Stimulated activated naive B cell treated with anti-CD40 and anti-IgM and Interleukin-4, amounts not matched to agents 10 μg/mL and 1 μg/mL and 100 μg/mL, for 72 hours (primary cell): Measurements from ENCODE around the gene COL4A1.
"Not testable (repeated sequence)": the region's sequence is repeated elsewhere in the genome, so short reads cannot be mapped to it uniquely, and the experiment has no call there.

ENCODE experiments used
- ATAC-seq, 2 donors: fragments of 150-1000 bp; cut with Tn5 transposase; replicated peaks; 2 replicates each; pipeline ENCODE4 v1.10.0; 2021; ENCODE audit warnings: moderate library complexity in 1 of 2
- DNase-seq: peaks from one replicate; pipeline ENCODE4 v3.0.0; 2021
- H3K27ac Mint-ChIP-seq: one replicate; pipeline ENCODE4 v1.8.0; 2022; ENCODE audit warnings: mild to moderate bottlenecking, mixed read lengths
- H3K27me3 Mint-ChIP-seq, 2 donors: one replicate each; pipeline ENCODE4 v1.8.0; 2022; ENCODE audit warnings: mixed read lengths in 2 of 2
- H3K36me3 Mint-ChIP-seq, 2 donors: one replicate each; pipeline ENCODE4 v1.8.0; 2022; ENCODE audit warnings: mixed read lengths in 2 of 2, mild to moderate bottlenecking in 1 of 2
- H3K4me1 Mint-ChIP-seq, 2 donors: one replicate each; pipeline ENCODE4 v1.8.0; 2022; ENCODE audit warnings: mixed read lengths in 2 of 2, mild to moderate bottlenecking in 1 of 2
- H3K4me3 Mint-ChIP-seq, 2 donors: one replicate each; pipeline ENCODE4 v1.8.0; 2022; ENCODE audit warnings: mild to moderate bottlenecking in 2 of 2, mixed read lengths in 2 of 2, moderate library complexity in 1 of 2
- H3K9me3 Mint-ChIP-seq, 2 donors: one replicate each; pipeline ENCODE4 v1.8.0; 2022; ENCODE audit warnings: mixed read lengths in 2 of 2, mild to moderate bottlenecking in 1 of 2

Gene COL4A1

GRCh38 chr13:110113284-110113764 is 193.6 kb downstream of the COL4A1 start:
- peaks cover 19 to 28% of the 10 kb centered on the region in 2 donors for H3K27me3 Mint-ChIP-seq
- no peak overlapping the region for H3K4me3 Mint-ChIP-seq
- no peak overlapping the region for H3K27ac Mint-ChIP-seq
- no peaks in the 10 kb centered on the region for H3K9me3 Mint-ChIP-seq
- peaks cover 2 to 6% of the 10 kb centered on the region in 2 donors for H3K4me1 Mint-ChIP-seq
- DNase-seq, result no peak
- no peaks in the 10 kb centered on the region for H3K36me3 Mint-ChIP-seq
- no peak for ATAC-seq

- H3K36me3 Mint-ChIP-seq, H3K4me1 Mint-ChIP-seq, H3K9me3 Mint-ChIP-seq, H3K27ac Mint-ChIP-seq, ATAC-seq, DNase-seq, H3K4me3 Mint-ChIP-seq: not testable (repeated sequence)
- peaks cover 13 to 28% of the 10 kb centered on the region in 2 donors for H3K27me3 Mint-ChIP-seq
Observed at GRCh38 chr13:110112379-110112778, 194.6 kb downstream of the COL4A1 start.

GRCh38 chr13:110110783-110111182 is 196.2 kb downstream of the COL4A1 start:
- no peak overlapping the region for H3K4me3 Mint-ChIP-seq
- peaks cover 4 to 17% of the 10 kb centered on the region in 2 donors for H3K27me3 Mint-ChIP-seq
- peaks cover 0 to under 1% of the 10 kb centered on the region in 2 donors for H3K4me1 Mint-ChIP-seq
- H3K27ac Mint-ChIP-seq, result no peak overlapping the region
- no peak for ATAC-seq
- DNase-seq, result no peak
- no peaks in the 10 kb centered on the region for H3K36me3 Mint-ChIP-seq
- no peaks in the 10 kb centered on the region for H3K9me3 Mint-ChIP-seq

DNA sequence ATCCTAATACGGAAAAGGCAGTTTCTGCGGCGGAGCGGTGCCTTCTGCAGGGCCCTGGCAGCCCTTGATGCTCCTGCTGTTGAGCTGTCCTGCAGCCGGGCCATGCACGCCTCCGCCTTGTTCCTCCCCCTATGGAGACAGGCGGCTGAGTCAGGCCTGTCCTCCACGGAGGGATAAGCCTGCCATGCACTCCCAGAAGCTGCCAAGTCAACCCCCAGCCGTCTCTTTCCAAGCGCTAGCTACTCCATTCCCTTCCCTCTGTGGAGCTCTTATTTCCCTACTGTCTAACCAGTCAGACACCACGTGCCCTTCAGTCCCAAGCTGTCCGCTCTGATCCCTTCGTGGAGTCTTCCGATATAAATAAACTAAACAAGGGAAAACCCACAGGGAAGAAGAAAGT is 197.0 kb downstream of the COL4A1 start:
- no peaks in the 10 kb centered on the region for H3K9me3 Mint-ChIP-seq
- no peak overlapping the region for H3K4me3 Mint-ChIP-seq
- H3K27me3 Mint-ChIP-seq, result peaks cover 0 to 10% of the 10 kb centered on the region in 2 donors
- H3K27ac Mint-ChIP-seq, result no peak overlapping the region
- H3K4me1 Mint-ChIP-seq, result no peaks in the 10 kb centered on the region
- DNase-seq, result no peak
- no peak for ATAC-seq
- no peaks in the 10 kb centered on the region for H3K36me3 Mint-ChIP-seq

DNA sequence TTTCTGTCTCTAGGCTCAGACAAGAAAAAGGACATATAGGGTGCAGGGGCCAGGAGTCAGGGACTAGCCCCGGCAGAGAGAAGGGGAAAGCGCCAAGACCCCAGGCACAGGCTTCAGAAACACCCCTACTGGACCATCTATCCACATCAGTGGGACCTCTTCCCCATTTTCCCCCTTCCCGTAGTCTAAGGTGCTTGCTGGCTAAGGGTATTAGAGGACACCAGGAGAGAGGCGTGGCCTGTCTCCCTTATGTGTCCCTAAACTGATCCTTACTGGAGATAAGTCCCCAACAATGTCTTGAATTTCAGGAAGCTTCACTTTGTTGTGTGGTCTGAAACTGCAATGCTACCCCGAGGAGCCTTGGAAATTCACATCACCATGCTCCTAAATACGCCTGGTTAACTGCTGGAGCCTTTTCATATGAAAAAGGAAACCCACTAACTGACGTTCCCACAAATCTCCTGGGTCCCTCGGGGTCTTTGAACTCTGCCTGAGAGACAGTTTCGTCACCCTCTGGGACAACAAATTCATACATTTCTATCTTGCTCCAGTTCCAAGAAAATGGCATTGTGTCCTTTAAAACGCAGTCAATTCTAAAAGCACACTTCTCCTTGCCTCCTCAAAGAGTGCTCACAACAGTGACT is 197.7 kb downstream of the COL4A1 start:
- peaks cover 0 to 4% of the 10 kb centered on the region in 2 donors for H3K27me3 Mint-ChIP-seq
- DNase-seq (no peak), ATAC-seq (no peak)
- H3K27ac Mint-ChIP-seq, result no peak overlapping the region
- H3K9me3 Mint-ChIP-seq, result no peaks in the 10 kb centered on the region
- H3K4me3 Mint-ChIP-seq, result no peak overlapping the region
- no peaks in the 10 kb centered on the region for H3K4me1 Mint-ChIP-seq
- H3K36me3 Mint-ChIP-seq, result no peaks in the 10 kb centered on the region

GRCh38 chr13:110108348-110109139 is 198.4 kb downstream of the COL4A1 start:
- DNase-seq (no peak), ATAC-seq (peak; percentile 64 to 65)
- Mint-ChIP-seq H3K36me3 (no peaks in the 10 kb centered on the region), H3K27me3 (no peaks in the 10 kb centered on the region), H3K4me1 (no peaks in the 10 kb centered on the region), H3K27ac (no peak overlapping the region), H3K4me3 (no peak overlapping the region), H3K9me3 (no peaks in the 10 kb centered on the region)

- ATAC-seq, result no peak
- no peaks in the 10 kb centered on the region for H3K9me3 Mint-ChIP-seq
- H3K27ac Mint-ChIP-seq, result no peak overlapping the region
- H3K4me3 Mint-ChIP-seq, result no peak overlapping the region
- H3K27me3 Mint-ChIP-seq, result no peaks in the 10 kb centered on the region
- H3K4me1 Mint-ChIP-seq, result no peaks in the 10 kb centered on the region
- H3K36me3 Mint-ChIP-seq, result no peaks in the 10 kb centered on the region
- no peak for DNase-seq
Observed at GRCh38 chr13:110107568-110108347, 199.2 kb downstream of the COL4A1 start.

DNA sequence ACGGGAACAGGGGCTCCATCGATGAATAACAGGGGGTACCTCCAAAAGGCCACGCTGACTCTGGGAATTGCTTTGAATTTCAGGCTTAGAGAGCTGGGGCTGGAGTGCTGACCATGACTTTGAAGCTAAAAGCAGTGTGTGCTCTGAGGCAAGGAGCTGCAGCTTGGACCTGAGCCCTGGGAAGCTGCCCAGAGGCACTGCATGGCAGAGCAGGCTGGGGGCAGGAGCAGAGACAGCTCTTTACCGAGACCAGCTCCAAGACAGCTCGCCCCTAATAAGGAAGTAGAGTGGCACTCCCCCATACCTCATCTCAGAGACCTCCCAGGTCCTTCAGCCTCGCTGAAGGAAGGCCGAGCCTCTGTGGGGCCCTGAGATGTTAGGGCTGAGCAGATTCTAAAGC is 200.2 kb downstream of the COL4A1 start:
- no peaks in the 10 kb centered on the region for H3K4me1 Mint-ChIP-seq
- no peaks in the 10 kb centered on the region for H3K36me3 Mint-ChIP-seq
- no peaks in the 10 kb centered on the region for H3K9me3 Mint-ChIP-seq
- no peak for DNase-seq
- no peak overlapping the region for H3K27ac Mint-ChIP-seq
- ATAC-seq, result no peak
- H3K27me3 Mint-ChIP-seq, result no peaks in the 10 kb centered on the region
- H3K4me3 Mint-ChIP-seq, result no peak overlapping the region

DNA sequence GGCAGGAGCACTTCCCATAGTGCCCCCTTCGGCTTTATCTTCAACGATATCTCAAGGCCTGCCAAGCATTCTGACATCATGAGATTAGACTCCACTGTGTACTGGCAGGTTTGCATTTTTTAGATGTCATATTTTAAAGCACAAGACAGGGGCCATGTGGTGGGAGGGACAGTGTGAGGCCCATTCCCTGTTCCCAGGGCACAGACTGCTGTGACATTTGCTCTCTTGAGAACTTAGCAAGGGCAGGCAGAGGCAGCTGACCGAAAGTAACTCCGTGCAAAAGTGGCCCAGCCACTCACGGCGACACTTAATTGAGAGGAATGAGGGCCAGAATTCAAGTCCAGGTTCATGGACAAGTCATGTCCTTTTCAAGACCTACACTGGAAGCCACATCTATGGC is 201.8 kb downstream of the COL4A1 start:
- Mint-ChIP-seq H3K27me3 (no peaks in the 10 kb centered on the region), H3K9me3 (peaks cover 6 to 7% of the 10 kb centered on the region in 2 donors)

DNA sequence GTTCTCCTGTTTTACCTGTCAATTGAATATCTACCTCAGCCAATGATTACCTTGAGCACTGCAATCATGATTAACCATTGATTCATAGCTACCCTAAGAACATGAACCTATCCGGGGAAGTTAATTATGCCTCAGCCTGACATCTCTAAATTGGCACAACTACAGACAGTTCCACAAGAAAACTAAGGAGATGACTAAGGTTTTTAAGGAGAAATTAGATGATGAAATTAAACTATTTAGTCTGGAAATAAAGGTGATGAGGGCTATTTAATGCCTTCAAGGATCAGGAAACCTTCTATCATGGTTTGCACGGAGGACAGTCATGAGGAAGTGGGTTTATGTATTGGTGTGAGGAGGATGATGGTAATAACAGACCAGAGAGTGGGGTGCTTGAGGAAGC is 203.4 kb downstream of the COL4A1 start:
- ATAC-seq (no peak), DNase-seq (no peak)
- Mint-ChIP-seq H3K4me1 (no peaks in the 10 kb centered on the region), H3K36me3 (peaks cover 0 to 4% of the 10 kb centered on the region in 2 donors), H3K27ac (no peak overlapping the region), H3K9me3 (peaks cover 11% of the 10 kb centered on the region in 2 donors), H3K4me3 (no peak overlapping the region), H3K27me3 (no peaks in the 10 kb centered on the region)

More for the DNA sequence above, 201.8 kb downstream of the COL4A1 start:
- Mint-ChIP-seq H3K27ac (no peak overlapping the region), H3K36me3 (peaks cover 0 to 4% of the 10 kb centered on the region in 2 donors), H3K4me3 (no peak overlapping the region), H3K4me1 (no peaks in the 10 kb centered on the region)
- ATAC-seq (no peak), DNase-seq (no peak)

DNA sequence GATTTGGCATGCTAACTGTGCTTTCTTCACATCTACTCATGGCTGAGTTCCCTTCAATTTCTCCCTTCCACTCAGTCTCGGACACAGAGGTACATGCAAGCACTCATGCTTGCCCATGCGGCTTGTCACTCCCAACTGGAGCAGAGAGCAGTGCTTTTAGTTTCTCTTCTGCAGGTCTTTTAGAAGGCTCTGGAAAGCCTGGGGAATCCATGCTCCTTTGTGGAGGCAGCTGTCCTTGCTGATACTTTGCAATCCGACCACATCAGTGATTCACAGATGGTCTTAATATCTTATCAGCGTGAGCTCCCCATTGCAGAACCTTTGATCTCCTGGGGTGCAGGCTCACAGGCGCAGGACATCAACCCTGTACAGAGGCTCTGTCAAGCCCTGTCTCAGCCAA is 203.9 kb downstream of the COL4A1 start:
- H3K27ac Mint-ChIP-seq, result no peak overlapping the region
- H3K9me3 Mint-ChIP-seq, result peaks cover 11 to 15% of the 10 kb centered on the region in 2 donors
- DNase-seq (no peak), ATAC-seq (no peak)
- H3K4me1 Mint-ChIP-seq, result no peaks in the 10 kb centered on the region
- H3K27me3 Mint-ChIP-seq, result no peaks in the 10 kb centered on the region
- no peak overlapping the region for H3K4me3 Mint-ChIP-seq
- H3K36me3 Mint-ChIP-seq, result peaks cover 0 to 4% of the 10 kb centered on the region in 2 donors

DNA sequence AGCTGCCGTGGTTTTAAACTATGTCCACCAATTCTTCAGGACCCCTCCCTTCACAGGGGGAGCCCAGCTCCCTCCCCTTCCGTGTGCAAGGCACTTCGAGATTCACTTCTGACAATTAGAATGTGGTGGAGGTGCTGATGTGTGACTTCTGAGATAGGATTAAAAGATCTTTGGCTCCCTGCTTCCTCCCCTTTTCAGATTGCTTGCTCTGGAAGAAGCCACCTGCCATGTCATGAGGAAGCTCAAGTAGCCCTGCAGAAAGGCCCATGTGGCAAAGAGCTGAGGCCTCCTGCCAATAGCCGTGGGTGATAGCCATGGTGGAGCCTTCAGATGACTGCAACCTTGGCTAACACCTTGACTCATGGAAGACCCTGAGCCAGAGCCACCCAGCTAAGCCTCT is 204.9 kb downstream of the COL4A1 start:
- Mint-ChIP-seq H3K4me1 (no peaks in the 10 kb centered on the region), H3K27me3 (no peaks in the 10 kb centered on the region), H3K27ac (no peak overlapping the region), H3K4me3 (no peak overlapping the region), H3K9me3 (peaks cover 11 to 18% of the 10 kb centered on the region in 2 donors), H3K36me3 (peaks cover 0 to 4% of the 10 kb centered on the region in 2 donors)
- ATAC-seq, result no peak
- no peak for DNase-seq

DNA sequence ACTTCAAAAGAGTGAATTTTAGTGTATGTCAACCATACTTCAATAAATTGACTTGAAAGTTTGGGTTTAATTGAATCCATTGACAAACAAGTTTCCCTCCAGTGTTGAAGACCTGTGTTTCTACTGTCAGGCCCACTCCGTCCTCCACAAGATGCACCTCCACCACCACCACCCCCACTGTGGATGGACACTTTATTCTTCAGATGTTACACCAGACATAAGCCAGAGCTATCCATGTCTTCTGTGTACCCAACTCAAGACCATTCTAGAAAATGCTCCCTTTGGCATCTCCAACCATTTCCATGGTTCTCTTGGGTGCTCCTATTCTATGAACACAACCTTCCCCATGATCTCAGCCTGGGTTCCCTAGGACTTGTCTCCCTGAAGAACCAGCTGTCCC is 207.0 kb downstream of the COL4A1 start:
- H3K4me3 Mint-ChIP-seq, result no peak overlapping the region
- no peak for ATAC-seq

More for the DNA sequence above, 207.0 kb downstream of the COL4A1 start:
- H3K36me3 Mint-ChIP-seq, result peaks cover 0 to 4% of the 10 kb centered on the region in 2 donors
- no peaks in the 10 kb centered on the region for H3K4me1 Mint-ChIP-seq
- H3K9me3 Mint-ChIP-seq, result peaks cover 11 to 18% of the 10 kb centered on the region in 2 donors
- DNase-seq, result no peak
- no peak overlapping the region for H3K27ac Mint-ChIP-seq
- H3K27me3 Mint-ChIP-seq, result no peaks in the 10 kb centered on the region
